Prostate gland (tissue), 2 donors: ENCODE measurements around the gene ZXDC.

Source experiments
- CTCF ChIP-seq, 4 experiments: fragments of 200-600 bp in 2 of 4; fragments of 450-650 bp in 2 of 4; sonication (generic) in 2 of 4; IDR thresholded peaks; 1 replicate in 3 of 4; 2 replicates in 1 of 4; pipeline ENCODE4 v1.5.1; 2016 to 2019; ENCODE audit warnings: antibody characterized with exemption in 4 of 4, mild to moderate bottlenecking in 2 of 4, moderate library complexity in 2 of 4
- POLR2A ChIP-seq: fragments of 450-650 bp; IDR thresholded peaks from one replicate; pipeline ENCODE4 v1.6.1; 2016; ENCODE audit warnings: antibody characterized with exemption, mild to moderate bottlenecking
- POLR2AphosphoS5 ChIP-seq: sonication (generic); formaldehyde crosslinking; IDR thresholded peaks from one replicate; pipeline ENCODE4 v1.6.1; 2017; ENCODE audit warnings: antibody characterized with exemption

- no peak for TF ChIP-seq POLR2A
- no peak for TF ChIP-seq CTCF (IDR thresholded peaks at IDR 0.05)
- no peak for TF ChIP-seq POLR2AphosphoS5
These were observed 85.9 kb downstream of the ZXDC start for GRCh38 chr3:126389794-126390146.
